IMR-90 (cell line): ENCODE measurements around the gene MMRN1.

Experiments
- BHLHE40 ChIP-seq: fragments of 150-350 bp; IDR thresholded peaks from 2 replicates; pipeline ENCODE4 v1.6.1; 2016; ENCODE audit warnings: mild to moderate bottlenecking, low read depth, low read length
- CHD1 ChIP-seq: IDR thresholded peaks from 2 replicates; pipeline ENCODE4 v1.6.1; 2012; ENCODE audit warnings: low read depth, low read length, improper control_type of control experiment
- CTCF ChIP-seq: conservative IDR thresholded peaks from 2 replicates; pipeline ENCODE4 v1.5.1; 2012; ENCODE audit warnings: mild to moderate bottlenecking, low read depth, low read length, improper control_type of control experiment
- FOS ChIP-seq: fragments of 150-350 bp; IDR thresholded peaks from 2 replicates; pipeline ENCODE4 v1.6.1; 2016; ENCODE audit warnings: low read depth, low read length
- MAFK ChIP-seq: IDR thresholded peaks from 2 replicates; pipeline ENCODE4 v1.6.1; 2012; ENCODE audit warnings: low read depth, low read length, improper control_type of control experiment
- MAZ ChIP-seq: IDR thresholded peaks from 2 replicates; pipeline ENCODE4 v1.6.1; 2012; ENCODE audit warnings: low read depth, mild to moderate bottlenecking, low read length, improper control_type of control experiment, moderate library complexity, borderline replicate concordance
- NFE2L2 ChIP-seq: fragments of 150-350 bp; IDR thresholded peaks from 2 replicates; pipeline ENCODE4 v1.6.1; 2016; ENCODE audit warnings: low read depth, mild to moderate bottlenecking, low read length
- POLR2A ChIP-seq: IDR thresholded peaks from 2 replicates; pipeline ENCODE4 v1.6.1; 2012; ENCODE audit warnings: mild to moderate bottlenecking, low read depth, low read length
- RFX5 ChIP-seq: IDR thresholded peaks from 2 replicates; pipeline ENCODE4 v1.8.0; 2012; ENCODE audit warnings: low read depth, mild to moderate bottlenecking, low read length, moderate library complexity
- USF2 ChIP-seq: fragments of 150-350 bp; IDR thresholded peaks from 2 replicates; pipeline ENCODE4 v1.6.1; 2017; ENCODE audit warnings: mild to moderate bottlenecking, antibody characterized with exemption, low read length, low read depth
- TF ChIP-seq, protein P1 (sequence below): fragments of 150-350 bp; IDR thresholded peaks from 2 replicates; pipeline ENCODE4 v1.6.1; 2016; ENCODE audit warnings: low read depth, mild to moderate bottlenecking, low read length, moderate library complexity, borderline replicate concordance

- no peak for TF ChIP-seq CTCF
- TF ChIP-seq, protein P1, sequence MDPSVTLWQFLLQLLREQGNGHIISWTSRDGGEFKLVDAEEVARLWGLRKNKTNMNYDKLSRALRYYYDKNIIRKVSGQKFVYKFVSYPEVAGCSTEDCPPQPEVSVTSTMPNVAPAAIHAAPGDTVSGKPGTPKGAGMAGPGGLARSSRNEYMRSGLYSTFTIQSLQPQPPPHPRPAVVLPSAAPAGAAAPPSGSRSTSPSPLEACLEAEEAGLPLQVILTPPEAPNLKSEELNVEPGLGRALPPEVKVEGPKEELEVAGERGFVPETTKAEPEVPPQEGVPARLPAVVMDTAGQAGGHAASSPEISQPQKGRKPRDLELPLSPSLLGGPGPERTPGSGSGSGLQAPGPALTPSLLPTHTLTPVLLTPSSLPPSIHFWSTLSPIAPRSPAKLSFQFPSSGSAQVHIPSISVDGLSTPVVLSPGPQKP, result no peak
- no peak for TF ChIP-seq POLR2A
- TF ChIP-seq MAFK, result no peak
- TF ChIP-seq CHD1, result no peak
- TF ChIP-seq USF2, result no peak
- no peak for TF ChIP-seq MAZ
- TF ChIP-seq RFX5, result no peak
- TF ChIP-seq FOS, result no peak
- no peak for TF ChIP-seq BHLHE40
- no peak for TF ChIP-seq NFE2L2
Observed at GRCh38 chr4:89952458-89952857, 57.8 kb downstream of the MMRN1 start.
